ENCODE data around the gene MAP7.

Gene MAP7

GRCh38 chr6:136426627-136427377 is 123.4 kb downstream of the MAP7 start:
- in situ Hi-C loops (cut with MboI; ENCODE audit: low sequenced_read_pairs): no loop called here

GRCh38 chr6:136425793-136426192 is 124.4 kb downstream of the MAP7 start:
- in situ Hi-C loops (cut with MboI; ENCODE audit: low sequenced_read_pairs): no loop called here

- in situ Hi-C loops (cut with MboI; ENCODE audit: low sequenced_read_pairs): no loop called here
These were observed 125.3 kb downstream of the MAP7 start for GRCh38 chr6:136424901-136425300.

- in situ Hi-C loops (cut with MboI; ENCODE audit: low sequenced_read_pairs): no loop called here
These were observed 125.8 kb downstream of the MAP7 start for GRCh38 chr6:136424450-136424849.

GRCh38 chr6:136421537-136422158 is 128.6 kb downstream of the MAP7 start:
- in situ Hi-C loops (cut with MboI; ENCODE audit: low sequenced_read_pairs): no loop called here

GRCh38 chr6:136420853-136421252 is 129.4 kb downstream of the MAP7 start:
- in situ Hi-C loops (cut with MboI; ENCODE audit: low sequenced_read_pairs): no loop called here

- in situ Hi-C loops (cut with MboI; ENCODE audit: low sequenced_read_pairs): no loop called here
These were observed 134.7 kb downstream of the MAP7 start for GRCh38 chr6:136415351-136416007.

GRCh38 chr6:136412410-136412809 is 137.8 kb downstream of the MAP7 start:
- in situ Hi-C loops (cut with MboI; ENCODE audit: low sequenced_read_pairs): no loop called here

GRCh38 chr6:136411453-136412354 is 138.5 kb downstream of the MAP7 start:
- in situ Hi-C loops (cut with MboI; ENCODE audit: low sequenced_read_pairs): no loop called here

GRCh38 chr6:136411025-136411325 is 139.2 kb downstream of the MAP7 start:
- in situ Hi-C loops (cut with MboI; ENCODE audit: low sequenced_read_pairs): no loop called here

GRCh38 chr6:136410201-136411024 is 139.8 kb downstream of the MAP7 start:
- in situ Hi-C loops (cut with MboI; ENCODE audit: low sequenced_read_pairs): no loop called here

- in situ Hi-C loops (cut with MboI; ENCODE audit: low sequenced_read_pairs): no loop called here
These were observed 140.6 kb downstream of the MAP7 start for GRCh38 chr6:136409597-136409996.

- in situ Hi-C loops (cut with MboI; ENCODE audit: low sequenced_read_pairs): no loop called here
These were observed 142.0 kb downstream of the MAP7 start for GRCh38 chr6:136408204-136408603.

GRCh38 chr6:136405420-136406029 is 144.7 kb downstream of the MAP7 start:
- in situ Hi-C loops (cut with MboI; ENCODE audit: low sequenced_read_pairs): no loop called here

- in situ Hi-C loops (cut with MboI; ENCODE audit: low sequenced_read_pairs): no loop called here
These were observed 145.4 kb downstream of the MAP7 start for GRCh38 chr6:136404627-136405419.

GRCh38 chr6:136404007-136404406 is 146.2 kb downstream of the MAP7 start:
- in situ Hi-C loops (cut with MboI; ENCODE audit: low sequenced_read_pairs): no loop called here

- in situ Hi-C loops (cut with MboI; ENCODE audit: low sequenced_read_pairs): no loop called here
These were observed 146.9 kb downstream of the MAP7 start for GRCh38 chr6:136403110-136403980.

GRCh38 chr6:136401749-136402148 is 148.5 kb downstream of the MAP7 start:
- in situ Hi-C loops (cut with MboI; ENCODE audit: low sequenced_read_pairs): no loop called here

Measured in HL-60/S4 treated with phorbol 12-myristate 13-acetate at 8.2 ng/mL for 4 days and 3 days (cell line).